GM19455 (cell line): ENCODE measurements around the gene MYO18B.

Experiments
- ATAC-seq: cut with Tn5 transposase; IDR thresholded peaks from one replicate; pipeline ENCODE4 v1.9.1; 2021; ENCODE audit not compliant: unreplicated experiment

MYO18B gene

GRCh38 chr22:25711491-25711890, 30.5 kb upstream of the MYO18B start:
- no peak for ATAC-seq

- no peak for ATAC-seq
Observed at GRCh38 chr22:25712661-25713400, 29.2 kb upstream of the MYO18B start.

GRCh38 chr22:25714070-25714469, 27.9 kb upstream of the MYO18B start:
- ATAC-seq, result no peak

- no peak for ATAC-seq
Observed at GRCh38 chr22:25714739-25715138, 27.2 kb upstream of the MYO18B start.

GRCh38 chr22:25716637-25717036, 25.4 kb upstream of the MYO18B start:
- no peak for ATAC-seq

- ATAC-seq, result no peak
Observed at GRCh38 chr22:25718135-25718840, 23.7 kb upstream of the MYO18B start.

- ATAC-seq, result no peak
Observed at GRCh38 chr22:25722223-25722622, 19.8 kb upstream of the MYO18B start.

- ATAC-seq, result no peak
Observed at GRCh38 chr22:25722626-25723025, 19.4 kb upstream of the MYO18B start.

GRCh38 chr22:25726241-25726640, 15.7 kb upstream of the MYO18B start:
- no peak for ATAC-seq

GRCh38 chr22:25728071-25728470, 13.9 kb upstream of the MYO18B start:
- no peak for ATAC-seq

GRCh38 chr22:25729016-25729995, 12.7 kb upstream of the MYO18B start:
- no peak for ATAC-seq

- ATAC-seq, result no peak
Observed at GRCh38 chr22:25735650-25736049, 6.3 kb upstream of the MYO18B start.

GRCh38 chr22:25736378-25737011, 5.5 kb upstream of the MYO18B start:
- no peak for ATAC-seq

- ATAC-seq, result no peak
Observed at GRCh38 chr22:25739659-25740344, 2.2 kb upstream of the MYO18B start.

GRCh38 chr22:25742918-25743708, 1.1 kb downstream of the MYO18B start:
- no peak for ATAC-seq

GRCh38 chr22:25744694-25745093, 2.7 kb downstream of the MYO18B start:
- ATAC-seq, result no peak

- no peak for ATAC-seq
Observed at GRCh38 chr22:25745341-25746011, 3.5 kb downstream of the MYO18B start.

GRCh38 chr22:25746012-25746373, 4.0 kb downstream of the MYO18B start:
- no peak for ATAC-seq
